GM18907 (cell line): ENCODE data around the gene WDR5.

ENCODE experiments used
- ATAC-seq: cut with Tn5 transposase; IDR thresholded peaks from one replicate; pipeline ENCODE4 v1.9.1; 2021; ENCODE audit warnings: mild to moderate bottlenecking, moderate library complexity; ENCODE audit not compliant: unreplicated experiment

The WDR5 gene

GRCh38 chr9:134131471-134132207 lies 4.2 kb upstream of the WDR5 start:
- no peak for ATAC-seq

- no peak for ATAC-seq
Measured at GRCh38 chr9:134132208-134132870, 3.5 kb upstream of the WDR5 start.

- peak; percentile 10 for ATAC-seq
Measured at GRCh38 chr9:134134949-134135342, 936 bp upstream of the WDR5 start.

GRCh38 chr9:134136118-134136995 lies 475 bp downstream of the WDR5 start:
- ATAC-seq = peak; percentile 26

GRCh38 chr9:134136996-134137299 lies 1.1 kb downstream of the WDR5 start:
- no peak for ATAC-seq

GRCh38 chr9:134138292-134138691 lies 2.4 kb downstream of the WDR5 start:
- no peak for ATAC-seq

GRCh38 chr9:134139081-134139480 lies 3.2 kb downstream of the WDR5 start:
- no peak for ATAC-seq

- no peak for ATAC-seq
Measured at GRCh38 chr9:134141906-134142305, 6.0 kb downstream of the WDR5 start.

- ATAC-seq = no peak
Measured at GRCh38 chr9:134144801-134145200, 8.9 kb downstream of the WDR5 start.

- no peak for ATAC-seq
Measured at GRCh38 chr9:134145262-134145661, 9.4 kb downstream of the WDR5 start.

GRCh38 chr9:134146774-134147493 lies 11.1 kb downstream of the WDR5 start:
- ATAC-seq = no peak

- no peak for ATAC-seq
Measured at GRCh38 chr9:134149380-134149779, 13.5 kb downstream of the WDR5 start.

GRCh38 chr9:134150557-134151214 lies 14.8 kb downstream of the WDR5 start:
- no peak for ATAC-seq

GRCh38 chr9:134152022-134152448 lies 16.2 kb downstream of the WDR5 start:
- no peak for ATAC-seq

GRCh38 chr9:134152488-134152887 lies 16.6 kb downstream of the WDR5 start:
- ATAC-seq = no peak

- no peak for ATAC-seq
Measured at GRCh38 chr9:134153450-134153849, 17.6 kb downstream of the WDR5 start.

- ATAC-seq = no peak
Measured at GRCh38 chr9:134154262-134154701, 18.4 kb downstream of the WDR5 start.

- no peak for ATAC-seq
Measured at GRCh38 chr9:134155812-134156377, 20.0 kb downstream of the WDR5 start.

- ATAC-seq = no peak
Measured at GRCh38 chr9:134156564-134157377, 20.9 kb downstream of the WDR5 start.
